ENCODE data around the gene RTRAF.

DNA sequence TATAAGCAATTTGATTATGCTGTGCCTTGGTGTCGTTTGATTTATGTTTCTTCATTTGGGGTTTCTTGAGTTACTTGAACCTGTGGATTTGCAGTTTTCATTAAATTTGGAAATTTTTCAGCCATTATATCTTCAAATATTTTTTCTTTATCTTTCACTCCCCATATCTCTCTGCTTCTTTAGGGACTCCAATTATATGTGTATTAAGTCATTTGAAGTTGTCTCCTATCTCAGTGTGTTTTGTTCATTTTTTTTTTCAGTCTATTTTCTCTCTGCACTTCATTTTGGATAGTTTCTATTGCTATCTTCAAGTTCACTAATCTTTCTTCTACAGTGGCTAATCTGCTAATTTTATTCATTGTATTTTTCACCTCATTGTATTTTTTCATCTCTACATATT is 29.4 kb upstream of the RTRAF start:
- TF ChIP-seq, protein P1, sequence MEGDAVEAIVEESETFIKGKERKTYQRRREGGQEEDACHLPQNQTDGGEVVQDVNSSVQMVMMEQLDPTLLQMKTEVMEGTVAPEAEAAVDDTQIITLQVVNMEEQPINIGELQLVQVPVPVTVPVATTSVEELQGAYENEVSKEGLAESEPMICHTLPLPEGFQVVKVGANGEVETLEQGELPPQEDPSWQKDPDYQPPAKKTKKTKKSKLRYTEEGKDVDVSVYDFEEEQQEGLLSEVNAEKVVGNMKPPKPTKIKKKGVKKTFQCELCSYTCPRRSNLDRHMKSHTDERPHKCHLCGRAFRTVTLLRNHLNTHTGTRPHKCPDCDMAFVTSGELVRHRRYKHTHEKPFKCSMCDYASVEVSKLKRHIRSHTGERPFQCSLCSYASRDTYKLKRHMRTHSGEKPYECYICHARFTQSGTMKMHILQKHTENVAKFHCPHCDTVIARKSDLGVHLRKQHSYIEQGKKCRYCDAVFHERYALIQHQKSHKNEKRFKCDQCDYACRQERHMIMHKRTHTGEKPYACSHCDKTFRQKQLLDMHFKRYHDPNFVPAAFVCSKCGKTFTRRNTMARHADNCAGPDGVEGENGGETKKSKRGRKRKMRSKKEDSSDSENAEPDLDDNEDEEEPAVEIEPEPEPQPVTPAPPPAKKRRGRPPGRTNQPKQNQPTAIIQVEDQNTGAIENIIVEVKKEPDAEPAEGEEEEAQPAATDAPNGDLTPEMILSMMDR (conservative IDR thresholded peaks at IDR 0.05; ENCODE audit: low read length), result no peak
- no peak for TF ChIP-seq EZH2phosphoT487 (IDR thresholded peaks at IDR 0.05; ENCODE audit: borderline replicate concordance, low read depth, low read length)

Data from OCI-LY7 (cell line).